ENCODE measurements around the gene ACP1. TPM values are rescaled to one million over a fixed set of nuclear protein-coding genes. Genes with fewer than 3 reads are reported as not detected.

Gene ACP1
- total and polyA plus RNA-seq, 2 of the 8 experiments (the other 6 are each of a cell fraction or from before 2014, with no cell fraction given), result 115 to 155 TPM

DNA sequence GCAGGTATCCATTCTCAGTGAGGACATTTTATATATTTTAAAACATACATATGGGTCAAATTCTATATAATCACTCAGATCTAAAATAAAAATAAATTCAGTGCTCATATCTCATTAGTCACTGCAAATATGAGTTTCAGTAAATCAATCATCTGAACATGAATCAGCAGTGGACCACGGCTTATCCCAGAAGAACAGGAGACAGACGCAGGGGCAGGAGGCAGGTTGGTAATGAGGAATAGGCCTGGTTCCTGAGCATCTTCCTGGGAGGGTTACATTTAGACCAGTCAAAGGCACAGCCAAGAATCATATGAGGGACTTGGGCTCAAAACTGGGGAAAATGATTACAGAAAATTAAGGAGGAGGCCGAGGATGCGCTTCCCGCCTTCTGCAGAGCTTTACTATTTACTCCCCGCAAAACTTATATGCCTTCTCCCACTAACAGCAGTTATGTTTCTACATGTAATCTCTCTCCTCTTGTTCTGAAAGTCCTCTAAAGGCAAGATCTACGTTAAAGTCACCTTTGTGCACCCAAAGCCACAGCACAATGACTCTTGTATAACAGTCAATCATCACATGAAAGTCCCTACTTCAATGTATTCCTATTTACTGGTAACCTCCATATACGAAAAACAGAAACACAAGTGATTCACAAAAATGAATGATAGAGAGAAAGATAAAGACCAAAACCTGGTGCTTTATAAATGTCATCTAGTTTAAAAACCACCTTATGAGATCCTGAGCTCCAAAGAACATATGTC is 36.0 kb upstream of the ACP1 start:
- H4K91ac ChIP-seq (replicated peaks; ENCODE audit: insufficient read length, low read length), result no peak overlapping the region
- H3K79me1 ChIP-seq (ENCODE audit: low read depth, low read length), result no peaks in the 10 kb centered on the region
- H2AFZ ChIP-seq (ENCODE audit: low read length), result no peak overlapping the region
- WGBS, 2 experiments (ENCODE audit: extremely low coverage in 1 of 2, insufficient coverage in 1 of 2, insufficient read length in 1 of 2, insufficient replicate concordance in 2 of 2, low coverage in 1 of 2, low lambda C conversion rate in 2 of 2, missing lambda C conversion rate in 1 of 2), result 92% methylated on average over 8 of the region's 8 CpGs; no CpG with 5 or more reads in 1 of the 2 experiments
- no peak overlapping the region for H3K14ac ChIP-seq (ENCODE audit: insufficient read length)
- ChIA-PET POLR2A (ENCODE audit: partially characterized antibody) (no interaction called here), CTCF (ENCODE audit: partially characterized antibody) (interaction anchor here (0.7 to 1.4 kb wide), 3 partner anchors 9 to 213 kb away, joined by 3 read pairs; no protein-coding TSS in a partner anchor)
- H2AK5ac ChIP-seq (ENCODE audit: low read depth, low read length), result no peak overlapping the region
- no peak overlapping the region for H2BK12ac ChIP-seq (ENCODE audit: low read depth, low read length)
- no peak overlapping the region for H3K4me3 ChIP-seq (ENCODE audit: extremely low read depth in 1 of 4, insufficient read depth in 2 of 4, low read depth in 3 of 4, low read length in 4 of 4)
- peaks cover 0 to 2% (median 0%) of the 10 kb centered on the region in 4 experiments for H3K4me1 ChIP-seq (replicated peaks in 1 of 4; ENCODE audit: control insufficient read depth in 3 of 4, insufficient read depth in 4 of 4, low read length in 3 of 4)
- no peak overlapping the region for H2BK5ac ChIP-seq (ENCODE audit: low read depth, low read length)
- no peak overlapping the region for H3K27ac ChIP-seq (ENCODE audit: low read depth, low read length)
- no peak overlapping the region for H3K56ac ChIP-seq (replicated peaks; ENCODE audit: insufficient read length, low read depth, low read length)
- no peaks in the 10 kb centered on the region for H3K9me3 ChIP-seq (ENCODE audit: insufficient read depth in 2 of 2, low read depth in 1 of 2, low read length in 1 of 2)
- H3K79me2 ChIP-seq (ENCODE audit: control insufficient read depth in 1 of 2, insufficient read depth in 2 of 2, low read length in 2 of 2), result no peaks in the 10 kb centered on the region
- H3K18ac ChIP-seq (ENCODE audit: extremely low read depth, low read length), result no peak overlapping the region
- H2BK20ac ChIP-seq (ENCODE audit: low read length), result no peak overlapping the region
- H3K27me3 ChIP-seq (replicated peaks in 1 of 4; ENCODE audit: control insufficient read depth in 3 of 4, extremely low read depth in 1 of 4, insufficient read depth in 3 of 4, low read length in 3 of 4), result peaks cover 0 to 1% (median 0%) of the 10 kb centered on the region in 4 experiments; a peak in 1 of 7 replicates
- no peak overlapping the region for H3K4ac ChIP-seq (replicated peaks; ENCODE audit: insufficient read length, low read depth, low read length)
- no peak overlapping the region for H4K5ac ChIP-seq (ENCODE audit: insufficient read length, low read depth, low read length)
- no peak overlapping the region for H4K8ac ChIP-seq (ENCODE audit: extremely low read depth, insufficient read depth, low read length)
- no peak overlapping the region for H3K4me2 ChIP-seq (ENCODE audit: insufficient read depth in 1 of 2, low read depth in 2 of 2, low read length in 2 of 2)
- no peaks in the 10 kb centered on the region; the same call in 1 of the 2 replicates for H3K23me2 ChIP-seq (ENCODE audit: low read depth, low read length)
- no peak overlapping the region for H2BK120ac ChIP-seq (replicated peaks; ENCODE audit: low read depth, low read length)
- H3K9ac ChIP-seq (replicated peaks in 1 of 4; ENCODE audit: extremely low read depth in 1 of 4, low read depth in 3 of 4, low read length in 3 of 4), result no peak overlapping the region
- no peak for DNase-seq (ENCODE audit: low read depth in 1 of 2, low spot score in 2 of 2)
- peaks cover 0 to 3% (median 1%) of the 10 kb centered on the region in 4 experiments; a peak in 7 of 8 replicates for H3K36me3 ChIP-seq (ENCODE audit: control insufficient read depth in 2 of 4, insufficient read depth in 4 of 4, low read length in 3 of 4)
- H4K20me1 ChIP-seq (replicated peaks in 1 of 2; ENCODE audit: control insufficient read depth in 1 of 2, insufficient read depth in 2 of 2, low read length in 2 of 2), result no peaks in the 10 kb centered on the region
- FAIRE-seq, result no peak
- H3K23ac ChIP-seq (ENCODE audit: insufficient read length), result no peak overlapping the region
- H2BK15ac ChIP-seq (ENCODE audit: low read length), result no peak overlapping the region
- TF ChIP-seq, protein P1, sequence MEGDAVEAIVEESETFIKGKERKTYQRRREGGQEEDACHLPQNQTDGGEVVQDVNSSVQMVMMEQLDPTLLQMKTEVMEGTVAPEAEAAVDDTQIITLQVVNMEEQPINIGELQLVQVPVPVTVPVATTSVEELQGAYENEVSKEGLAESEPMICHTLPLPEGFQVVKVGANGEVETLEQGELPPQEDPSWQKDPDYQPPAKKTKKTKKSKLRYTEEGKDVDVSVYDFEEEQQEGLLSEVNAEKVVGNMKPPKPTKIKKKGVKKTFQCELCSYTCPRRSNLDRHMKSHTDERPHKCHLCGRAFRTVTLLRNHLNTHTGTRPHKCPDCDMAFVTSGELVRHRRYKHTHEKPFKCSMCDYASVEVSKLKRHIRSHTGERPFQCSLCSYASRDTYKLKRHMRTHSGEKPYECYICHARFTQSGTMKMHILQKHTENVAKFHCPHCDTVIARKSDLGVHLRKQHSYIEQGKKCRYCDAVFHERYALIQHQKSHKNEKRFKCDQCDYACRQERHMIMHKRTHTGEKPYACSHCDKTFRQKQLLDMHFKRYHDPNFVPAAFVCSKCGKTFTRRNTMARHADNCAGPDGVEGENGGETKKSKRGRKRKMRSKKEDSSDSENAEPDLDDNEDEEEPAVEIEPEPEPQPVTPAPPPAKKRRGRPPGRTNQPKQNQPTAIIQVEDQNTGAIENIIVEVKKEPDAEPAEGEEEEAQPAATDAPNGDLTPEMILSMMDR (IDR thresholded peaks at IDR 0.05; ENCODE audit: control extremely low read depth in 1 of 3, insufficient read depth in 1 of 3, low read depth in 1 of 3, low read length in 3 of 3), result no peak
- TF ChIP-seq GTF2F1 (IDR thresholded peaks at IDR 0.05; ENCODE audit: borderline replicate concordance, low read depth, low read length) (no peak), RBBP5 (IDR thresholded peaks at IDR 0.05; ENCODE audit: borderline replicate concordance, low read depth, low read length) (no peak), JUN (IDR thresholded peaks at IDR 0.05; ENCODE audit: low read depth, low read length) (no peak), ASH2L (IDR thresholded peaks at IDR 0.05; ENCODE audit: low read length) (no peak), POLR2AphosphoS5 (IDR thresholded peaks at IDR 0.05; ENCODE audit: low read depth, low read length) (no peak), MAFK (IDR thresholded peaks at IDR 0.05; ENCODE audit: low read depth, low read length) (no peak), ZNF274 (IDR thresholded peaks at IDR 0.05; ENCODE audit: borderline replicate concordance, extremely low read depth, low read length) (no peak), SP4 (IDR thresholded peaks at IDR 0.05; ENCODE audit: low read length) (no peak), SP1 (IDR thresholded peaks at IDR 0.05; ENCODE audit: low read depth, low read length) (no peak), CHD2 (IDR thresholded peaks at IDR 0.05; ENCODE audit: low read length) (no peak)

Measured in H1 (cell line).